Glomerular endothelial cell (primary cell): ENCODE data around the gene TMEM258. TPM values are rescaled to one million over a fixed set of nuclear protein-coding genes. Genes with fewer than 3 reads are reported as not detected.

Source experiments
- DNase-seq: peaks from one replicate; pipeline ENCODE4 v3.0.0-alpha.2; 2011; ENCODE audit warnings: low read depth, low spot score; ENCODE audit errors: extremely low read depth
- total RNA-seq: library from RNA; depleted of rRNA; stranded (reverse); fragments of >200 nt; gene quantifications from 2 replicates; pipeline ENCODE4 v1.2.3, GENCODE V29; 2015

Gene TMEM258
- total RNA-seq, 1 donor from 2014 or later: 57.6 TPM

GRCh38 chr11:61777234-61778090, 14.9 kb downstream of the TMEM258 start:
- no peak for DNase-seq

GRCh38 chr11:61776561-61777075, 15.8 kb downstream of the TMEM258 start:
- DNase-seq: no peak

GRCh38 chr11:61775606-61776554, 16.5 kb downstream of the TMEM258 start:
- DNase-seq: no peak

GRCh38 chr11:61775106-61775505, 17.3 kb downstream of the TMEM258 start:
- DNase-seq: no peak

- no peak for DNase-seq
Measured at GRCh38 chr11:61774411-61774810, 18.0 kb downstream of the TMEM258 start.

GRCh38 chr11:61773809-61774208, 18.6 kb downstream of the TMEM258 start:
- no peak for DNase-seq

- DNase-seq: no peak
Measured at GRCh38 chr11:61773356-61773755, 19.0 kb downstream of the TMEM258 start.

GRCh38 chr11:61771985-61772455, 20.4 kb downstream of the TMEM258 start:
- no peak for DNase-seq

GRCh38 chr11:61771195-61771894, 21.1 kb downstream of the TMEM258 start:
- DNase-seq: no peak

GRCh38 chr11:61769946-61770683, 22.3 kb downstream of the TMEM258 start:
- no peak for DNase-seq

- no peak for DNase-seq
Measured at GRCh38 chr11:61769169-61769920, 23.1 kb downstream of the TMEM258 start.

GRCh38 chr11:61768376-61769076, 23.9 kb downstream of the TMEM258 start:
- DNase-seq: no peak

- DNase-seq: no peak
Measured at GRCh38 chr11:61766353-61766841, 26.0 kb downstream of the TMEM258 start.

GRCh38 chr11:61765550-61766253, 26.7 kb downstream of the TMEM258 start:
- DNase-seq: no peak

- no peak for DNase-seq
Measured at GRCh38 chr11:61764606-61765260, 27.7 kb downstream of the TMEM258 start.

- no peak for DNase-seq
Measured at GRCh38 chr11:61763930-61764605, 28.3 kb downstream of the TMEM258 start.

- no peak for DNase-seq
Measured at GRCh38 chr11:61762798-61763197, 29.6 kb downstream of the TMEM258 start.
